H1 (cell line): ENCODE measurements around the gene LEMD1. TPM values are rescaled to one million over a fixed set of nuclear protein-coding genes. Genes with fewer than 3 reads are reported as not detected.

ENCODE experiments used
- CTCF ChIA-PET: fragments of 300-600 bp; sonication (Branson Sonifier 250); formaldehyde crosslinking; loops from one replicate; lab custom pipeline; 2021; ENCODE audit not compliant: partially characterized antibody; lab: Charles Lee
- POLR2A ChIA-PET: fragments of 300-600 bp; sonication (Branson Sonifier 250); formaldehyde crosslinking; loops from one replicate; lab custom pipeline; 2021; ENCODE audit warnings: inconsistent platforms; ENCODE audit not compliant: partially characterized antibody; lab: Charles Lee
- DNase-seq, 2 experiments: peaks; one replicate each; pipeline versions ENCODE4 v3.0.0 to v3.0.0-alpha.2; 2010 to 2022; ENCODE audit warnings: low spot score in 2 of 2, low read depth in 1 of 2, mixed read lengths in 1 of 2
- FAIRE-seq: peaks from 2 replicates; lab custom pipeline; 2011; peaks lifted over from hg19 to GRCh38; lab: Jason Lieb, UNC
- H2AFZ ChIP-seq: 2 replicates; pipeline ENCODE4 v1.8.1; 2012; ENCODE audit warnings: low read length, inconsistent platforms
- H2AK5ac ChIP-seq: 2 replicates; pipeline ENCODE4 v1.6.1; 2013; ENCODE audit warnings: low read depth, low read length
- H2BK120ac ChIP-seq: replicated peaks from 2 replicates; pipeline ENCODE3; 2013; ENCODE audit warnings: low read depth, low read length, inconsistent platforms
- H2BK12ac ChIP-seq: 2 replicates; pipeline ENCODE4 v1.6.1; 2013; ENCODE audit warnings: low read depth, low read length
- H2BK15ac ChIP-seq: 2 replicates; pipeline ENCODE4 v1.6.1; 2013; ENCODE audit warnings: low read length
- H2BK20ac ChIP-seq: 2 replicates; pipeline ENCODE4 v1.6.1; 2013; ENCODE audit warnings: low read length
- H2BK5ac ChIP-seq: 2 replicates; pipeline ENCODE4 v1.6.1; 2013; ENCODE audit warnings: low read depth, low read length
- H3K14ac ChIP-seq: 2 replicates; pipeline ENCODE4 v1.6.1; 2013; ENCODE audit warnings: inconsistent platforms; ENCODE audit not compliant: insufficient read length
- H3K18ac ChIP-seq: 2 replicates; pipeline ENCODE4 v1.6.1; 2013; ENCODE audit warnings: low read length; ENCODE audit errors: extremely low read depth
- H3K23ac ChIP-seq: 2 replicates; pipeline ENCODE4 v1.6.1; 2013; ENCODE audit warnings: inconsistent platforms; ENCODE audit not compliant: insufficient read length
- H3K23me2 ChIP-seq: 2 replicates; pipeline ENCODE4 v1.6.1; 2013; ENCODE audit warnings: low read depth, low read length
- H3K27ac ChIP-seq: 2 replicates; pipeline ENCODE4 v1.6.1; 2011; ENCODE audit warnings: low read depth, low read length, inconsistent platforms
- H3K27me3 ChIP-seq, 4 experiments: replicated peaks in 1 of 4; 1 replicate in 1 of 4; 2 replicates in 3 of 4; pipeline versions ENCODE4 v1.6.1 to v1.8.1; 2011 to 2013; ENCODE audit warnings: low read length in 3 of 4, mild to moderate bottlenecking in 3 of 4, inconsistent platforms in 2 of 4, mixed read lengths in 2 of 4, moderate library complexity in 1 of 4; ENCODE audit not compliant: control insufficient read depth in 3 of 4, insufficient read depth in 3 of 4; ENCODE audit errors: extremely low read depth in 1 of 4
- H3K36me3 ChIP-seq, 4 experiments: 2 replicates each; pipeline versions ENCODE4 v1.6.1 to v1.8.1; 2011 to 2013; ENCODE audit warnings: mild to moderate bottlenecking in 4 of 4, low read length in 3 of 4, moderate library complexity in 2 of 4, control low read depth in 1 of 4, inconsistent platforms in 1 of 4; ENCODE audit not compliant: insufficient read depth in 4 of 4, control insufficient read depth in 2 of 4
- H3K4ac ChIP-seq: replicated peaks from 2 replicates; pipeline ENCODE3; 2013; ENCODE audit warnings: low read length, low read depth, mixed read lengths, inconsistent platforms; ENCODE audit not compliant: insufficient read length
- H3K4me1 ChIP-seq, 4 experiments: replicated peaks in 1 of 4; 1 replicate in 1 of 4; 2 replicates in 3 of 4; pipeline versions ENCODE4 v1.6.1 to v1.8.1; 2011 to 2013; ENCODE audit warnings: low read length in 3 of 4, inconsistent platforms in 2 of 4, mixed read lengths in 1 of 4; ENCODE audit not compliant: insufficient read depth in 4 of 4, control insufficient read depth in 3 of 4
- H3K4me2 ChIP-seq, 2 experiments: 2 replicates each; pipeline versions ENCODE4 v1.6.1 to v1.8.1; 2011 to 2013; ENCODE audit warnings: low read depth in 2 of 2, low read length in 2 of 2, control low read depth in 1 of 2, inconsistent platforms in 1 of 2, mild to moderate bottlenecking in 1 of 2; ENCODE audit not compliant: insufficient read depth in 1 of 2
- H3K4me3 ChIP-seq, 4 experiments: fragments of 200-600, 300-600 bp in 1 of 4; sonication (generic), shearing (Covaris generic), sonication (Bioruptor Twin) in 1 of 4; 2 replicates each; pipeline versions ENCODE4 v1.5.1 to v1.8.1; 2011 to 2016; ENCODE audit warnings: low read length in 4 of 4, low read depth in 3 of 4, control low read depth in 2 of 4, inconsistent platforms in 2 of 4, mild to moderate bottlenecking in 2 of 4, mixed read lengths in 1 of 4, moderate library complexity in 1 of 4; ENCODE audit not compliant: insufficient read depth in 2 of 4; ENCODE audit errors: extremely low read depth in 1 of 4
- H3K56ac ChIP-seq: replicated peaks from 2 replicates; pipeline ENCODE3; 2013; ENCODE audit warnings: low read depth, mild to moderate bottlenecking, mixed read lengths, low read length, inconsistent platforms; ENCODE audit not compliant: insufficient read length
- H3K79me1 ChIP-seq: 2 replicates; pipeline ENCODE4 v1.6.1; 2013; ENCODE audit warnings: low read depth, low read length, control low read depth
- H3K79me2 ChIP-seq, 2 experiments: 2 replicates each; pipeline versions ENCODE4 v1.6.1 to v1.8.1; 2012 to 2013; ENCODE audit warnings: low read length in 2 of 2, mild to moderate bottlenecking in 2 of 2, inconsistent platforms in 1 of 2; ENCODE audit not compliant: insufficient read depth in 2 of 2, control insufficient read depth in 1 of 2
- H3K9ac ChIP-seq, 4 experiments: replicated peaks in 1 of 4; 1 replicate in 1 of 4; 2 replicates in 3 of 4; pipeline versions ENCODE4 v1.6.1 to v1.8.1; 2011 to 2013; ENCODE audit warnings: low read depth in 3 of 4, low read length in 3 of 4, control low read depth in 2 of 4, mild to moderate bottlenecking in 2 of 4, moderate library complexity in 2 of 4, inconsistent platforms in 1 of 4; ENCODE audit errors: extremely low read depth in 1 of 4
- H3K9me3 ChIP-seq, 2 experiments: 2 replicates each; pipeline versions ENCODE4 v1.6.1 to v1.8.1; 2012 to 2013; ENCODE audit warnings: mild to moderate bottlenecking in 2 of 2, moderate library complexity in 2 of 2, control low read depth in 1 of 2, inconsistent platforms in 1 of 2, low read depth in 1 of 2, low read length in 1 of 2, mixed read lengths in 1 of 2; ENCODE audit not compliant: insufficient read depth in 2 of 2
- H4K20me1 ChIP-seq, 2 experiments: replicated peaks in 1 of 2; 2 replicates each; pipeline versions ENCODE3 to v1.8.1; 2011 to 2013; ENCODE audit warnings: inconsistent platforms in 2 of 2, low read length in 2 of 2, mild to moderate bottlenecking in 1 of 2; ENCODE audit not compliant: insufficient read depth in 2 of 2, control insufficient read depth in 1 of 2
- H4K5ac ChIP-seq: 2 replicates; pipeline ENCODE4 v1.6.1; 2013; ENCODE audit warnings: low read length, low read depth, mixed read lengths, inconsistent platforms; ENCODE audit not compliant: insufficient read length
- H4K8ac ChIP-seq: 2 replicates; pipeline ENCODE4 v1.8.0; 2013; ENCODE audit warnings: mild to moderate bottlenecking, moderate library complexity, low read length, inconsistent platforms; ENCODE audit not compliant: insufficient read depth; ENCODE audit errors: extremely low read depth
- H4K91ac ChIP-seq: replicated peaks from 2 replicates; pipeline ENCODE3; 2013; ENCODE audit warnings: low read length, mixed read lengths, inconsistent platforms; ENCODE audit not compliant: insufficient read length
- EP300 ChIP-seq, 2 experiments: IDR thresholded peaks; 1 replicate in 1 of 2; 2 replicates in 1 of 2; pipeline ENCODE4 v1.6.1; 2011 to 2012; ENCODE audit warnings: low read depth in 2 of 2, low read length in 2 of 2, mild to moderate bottlenecking in 2 of 2, borderline replicate concordance in 1 of 2, inconsistent platforms in 1 of 2, moderate library complexity in 1 of 2
- KDM4A ChIP-seq: IDR thresholded peaks from one replicate; pipeline ENCODE4 v1.7.1; 2012; ENCODE audit warnings: low read depth, mild to moderate bottlenecking, moderate library complexity, low read length, inconsistent platforms; ENCODE audit not compliant: severe bottlenecking
- KDM5A ChIP-seq: fragments of 200-600 bp; IDR thresholded peaks from 2 replicates; pipeline ENCODE4 v1.7.1; 2012; ENCODE audit warnings: mild to moderate bottlenecking, low read length, inconsistent platforms, mixed read lengths
- NRF1 ChIP-seq: IDR thresholded peaks from 2 replicates; pipeline ENCODE4 v1.6.1; 2011; ENCODE audit warnings: mild to moderate bottlenecking, low read depth, low read length, improper control_type of control experiment
- POU5F1 ChIP-seq: IDR thresholded peaks from 2 replicates; pipeline ENCODE4 v1.6.1; 2011; ENCODE audit warnings: low read depth, mild to moderate bottlenecking, low read length, moderate library complexity
- RXRA ChIP-seq: IDR thresholded peaks from 2 replicates; pipeline ENCODE4 v1.6.1; 2011; ENCODE audit warnings: low read depth, mild to moderate bottlenecking, low read length, moderate library complexity; ENCODE audit not compliant: insufficient read depth
- SIRT6 ChIP-seq: IDR thresholded peaks from one replicate; pipeline ENCODE4 v1.7.1; 2012; ENCODE audit warnings: low read length, inconsistent platforms
- TBP ChIP-seq: IDR thresholded peaks from 2 replicates; pipeline ENCODE4 v1.6.1; 2011; ENCODE audit warnings: low read depth, low read length, improper control_type of control experiment
- WGBS, 2 experiments: shearing (Covaris generic) in 1 of 2; methylation state at CpG; one replicate each; pipeline versions ENCODE4 v1.1.6 to v1.1.7; 2013 to 2015; ENCODE audit warnings: low lambda C conversion rate in 2 of 2, mixed read lengths in 2 of 2, inconsistent platforms in 1 of 2, low coverage in 1 of 2, missing lambda C conversion rate in 1 of 2; ENCODE audit not compliant: insufficient replicate concordance in 2 of 2, insufficient coverage in 1 of 2, insufficient read length in 1 of 2; ENCODE audit errors: extremely low coverage in 1 of 2, missing lambda C conversion rate in 1 of 2; 5-methylcytosine and 5-hydroxymethylcytosine counted together
- polyA plus RNA-seq, 7 experiments: library from polyadenylated mRNA; depleted of rRNA in 3 of 7; stranded (reverse) in 5 of 7; unstranded in 2 of 7; fragments of >200 nt in 5 of 7; fragments of 200-250 nt in 2 of 7; gene quantifications; 1 replicate in 5 of 7; 2 replicates in 1 of 7; 4 replicates in 1 of 7; pipeline versions ENCODE4 v1.2.1 to v1.2.3, GENCODE V29; 2011 to 2013; ENCODE audit warnings: missing spikeins in 2 of 7, mixed read lengths in 2 of 7
- total RNA-seq: library from RNA; stranded (reverse); fragmentation: NEBNext Ultra II Directional; extraction: Animal tissue kit (Norgen Biotek cat#: 25700); gene quantifications from 2 replicates; pipeline ENCODE4 v1.2.1, GENCODE V29; 2021
- TF ChIP-seq, protein P1 (sequence below): IDR thresholded peaks from 2 replicates; pipeline ENCODE4 v1.6.1; 2012; ENCODE audit warnings: low read length, inconsistent platforms

Gene LEMD1
- total and polyA plus RNA-seq, 2 of the 8 experiments (the other 6 are each of a cell fraction or from before 2014, with no cell fraction given), result 10.0 to 10.5 TPM

DNA sequence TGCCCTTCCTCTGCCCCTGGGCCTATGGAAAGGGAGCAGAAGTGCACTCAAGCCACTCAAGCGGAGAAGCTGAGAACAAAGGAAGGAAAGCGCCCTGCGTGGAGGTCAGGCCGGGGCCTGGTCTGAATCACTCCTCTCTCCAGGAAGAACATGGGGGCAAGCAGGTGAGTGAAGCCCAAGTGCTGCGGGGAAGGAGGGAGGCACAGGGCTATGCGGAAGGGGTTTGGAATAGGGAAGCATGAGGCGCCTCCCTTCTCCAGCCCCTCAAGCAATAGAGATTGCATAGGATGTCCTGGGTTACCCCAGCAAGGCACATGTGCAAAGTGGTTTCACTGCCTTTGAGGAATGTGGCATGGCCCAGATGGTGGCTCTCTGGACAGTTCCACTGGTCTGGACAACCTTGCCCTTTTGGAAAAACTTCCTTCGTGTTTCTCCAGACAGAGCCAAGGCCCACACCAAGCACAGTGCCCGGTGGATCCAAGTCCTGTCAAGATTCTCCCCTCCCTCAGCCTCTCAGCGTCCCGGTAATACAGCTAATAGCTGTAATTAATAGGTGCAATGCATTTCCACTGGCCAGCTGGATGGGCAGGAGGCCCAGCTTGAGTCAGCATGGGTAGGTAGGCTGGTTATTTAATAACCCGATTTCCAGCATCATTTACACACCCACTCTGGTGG lies 20.3 kb upstream of the LEMD1 start:
- H2AK5ac ChIP-seq, result peak overlapping the region; percentile 93; the same call in 1 of the 2 replicates
- peaks cover 0 to under 1% of the 10 kb centered on the region in 2 experiments for H4K20me1 ChIP-seq
- H3K18ac ChIP-seq, result peak overlapping the region; percentile 79
- H2BK5ac ChIP-seq, result peak overlapping the region; percentile 73; the same call in 1 of the 2 replicates
- peak overlapping the region; percentile 93; the same call in 1 of the 2 replicates for H2BK12ac ChIP-seq
- ChIA-PET CTCF (interaction anchor here (0.6 to 30.2 kb wide), 9 partner anchors 11 to 1084 kb away, joined by 3 to 767 read pairs (median 8); partner anchors contain the start of genes BLACAT1 and LEMD1), POLR2A (interaction anchor here (1.2 to 13.3 kb wide), 5 partner anchors 8 to 32 kb away, joined by 3 to 220 read pairs (median 4); partner anchors contain the start of gene BLACAT1)
- no peak overlapping the region for H3K14ac ChIP-seq
- peaks cover 54 to 80% (median 68%) of the 10 kb centered on the region in 4 experiments for H3K4me1 ChIP-seq
- peak overlapping the region; percentile 93; the same call in 1 of the 2 replicates for H2BK20ac ChIP-seq
- H3K9me3 ChIP-seq, result no peaks in the 10 kb centered on the region
- H3K27me3 ChIP-seq, result peaks cover 0 to 5% (median 2%) of the 10 kb centered on the region in 4 experiments; a peak in 1 of 7 replicates
- H3K23ac ChIP-seq, result no peak overlapping the region
- 0 out of 2 replicates have a peak, but pooled peaks cover 2% of the 10 kb centered on the region for H3K23me2 ChIP-seq
- no peak overlapping the region for H3K27ac ChIP-seq
- WGBS, 2 experiments, result 70% methylated on average over 12 of the region's 12 CpGs; no CpG with 5 or more reads in 1 of the 2 experiments
- no peak overlapping the region for H3K4ac ChIP-seq
- FAIRE-seq (no peak), DNase-seq (no peak)
- H2BK120ac ChIP-seq, result no peak overlapping the region
- H3K79me2 ChIP-seq, result no peaks in the 10 kb centered on the region
- no peak overlapping the region for H2AFZ ChIP-seq
- peak overlapping the region in 1 of 2 experiments; percentile 25; a peak in 1 of 4 replicates for H3K4me2 ChIP-seq
- H4K8ac ChIP-seq, result no peak overlapping the region
- no peak overlapping the region for H3K4me3 ChIP-seq
- no peak overlapping the region for H4K5ac ChIP-seq
- H2BK15ac ChIP-seq, result peak overlapping the region; percentile 95
- peaks cover 2% of the 10 kb centered on the region; the same call in 1 of the 2 replicates for H3K79me1 ChIP-seq
- peak overlapping the region in 1 of 4 experiments; percentile 8; a peak in 2 of 7 replicates for H3K9ac ChIP-seq
- peaks cover 0 to 3% (median 0%) of the 10 kb centered on the region in 4 experiments; a peak in 2 of 8 replicates for H3K36me3 ChIP-seq
- no peak overlapping the region for H3K56ac ChIP-seq
- peak overlapping the region; percentile 3 for H4K91ac ChIP-seq
- TF ChIP-seq EP300 (IDR thresholded peaks at IDR 0.05; ENCODE audit: borderline replicate concordance in 1 of 2, low read depth in 2 of 2, low read length in 2 of 2) (no peak), RXRA (no peak), NRF1 (no peak), TBP (no peak), KDM4A (no peak), POU5F1 (no peak), KDM5A (no peak), SIRT6 (no peak)
- TF ChIP-seq, protein P1, sequence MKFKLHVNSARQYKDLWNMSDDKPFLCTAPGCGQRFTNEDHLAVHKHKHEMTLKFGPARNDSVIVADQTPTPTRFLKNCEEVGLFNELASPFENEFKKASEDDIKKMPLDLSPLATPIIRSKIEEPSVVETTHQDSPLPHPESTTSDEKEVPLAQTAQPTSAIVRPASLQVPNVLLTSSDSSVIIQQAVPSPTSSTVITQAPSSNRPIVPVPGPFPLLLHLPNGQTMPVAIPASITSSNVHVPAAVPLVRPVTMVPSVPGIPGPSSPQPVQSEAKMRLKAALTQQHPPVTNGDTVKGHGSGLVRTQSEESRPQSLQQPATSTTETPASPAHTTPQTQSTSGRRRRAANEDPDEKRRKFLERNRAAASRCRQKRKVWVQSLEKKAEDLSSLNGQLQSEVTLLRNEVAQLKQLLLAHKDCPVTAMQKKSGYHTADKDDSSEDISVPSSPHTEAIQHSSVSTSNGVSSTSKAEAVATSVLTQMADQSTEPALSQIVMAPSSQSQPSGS, result no peak
